DMS79 treated with DMSO at 0.1 percent for 48 hours (cell line): ENCODE data around the gene AARSD1.
"Not testable (repeated sequence)": the region's sequence is repeated elsewhere in the genome, so short reads cannot be mapped to it uniquely, and the experiment has no call there.

Source experiments
- DNase-seq: peaks from one replicate; lab custom pipeline; 2025; lab: John Stamatoyannopoulos, UW

Gene AARSD1

DNA sequence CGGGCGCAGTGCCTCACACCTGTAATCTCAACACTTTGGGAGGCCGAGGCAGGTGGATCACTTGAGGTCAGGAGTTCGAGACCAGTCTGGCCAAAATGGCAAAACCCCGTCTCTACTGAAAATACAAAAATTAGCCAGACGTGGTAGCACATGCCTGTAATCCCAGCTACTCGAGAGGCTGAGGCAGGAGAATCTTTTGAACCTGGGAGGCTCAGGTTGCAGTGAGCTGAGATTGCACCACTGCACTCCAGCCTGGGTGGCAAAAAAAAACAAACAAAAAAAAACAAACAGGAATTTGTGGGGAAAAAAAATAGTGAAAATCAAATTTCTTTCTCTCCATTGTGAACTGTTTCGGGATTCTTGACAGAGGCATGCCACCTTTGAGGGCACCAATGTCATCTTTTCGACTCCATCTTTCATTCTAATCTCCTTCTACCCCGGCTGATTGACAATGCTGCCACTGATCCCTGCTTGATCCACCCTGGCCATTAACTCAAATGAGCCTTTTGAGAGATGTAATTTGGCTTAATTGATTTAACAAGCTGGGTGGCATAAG lies 44.7 kb downstream of the AARSD1 start:
- DNase-seq = not testable (repeated sequence)

DNA sequence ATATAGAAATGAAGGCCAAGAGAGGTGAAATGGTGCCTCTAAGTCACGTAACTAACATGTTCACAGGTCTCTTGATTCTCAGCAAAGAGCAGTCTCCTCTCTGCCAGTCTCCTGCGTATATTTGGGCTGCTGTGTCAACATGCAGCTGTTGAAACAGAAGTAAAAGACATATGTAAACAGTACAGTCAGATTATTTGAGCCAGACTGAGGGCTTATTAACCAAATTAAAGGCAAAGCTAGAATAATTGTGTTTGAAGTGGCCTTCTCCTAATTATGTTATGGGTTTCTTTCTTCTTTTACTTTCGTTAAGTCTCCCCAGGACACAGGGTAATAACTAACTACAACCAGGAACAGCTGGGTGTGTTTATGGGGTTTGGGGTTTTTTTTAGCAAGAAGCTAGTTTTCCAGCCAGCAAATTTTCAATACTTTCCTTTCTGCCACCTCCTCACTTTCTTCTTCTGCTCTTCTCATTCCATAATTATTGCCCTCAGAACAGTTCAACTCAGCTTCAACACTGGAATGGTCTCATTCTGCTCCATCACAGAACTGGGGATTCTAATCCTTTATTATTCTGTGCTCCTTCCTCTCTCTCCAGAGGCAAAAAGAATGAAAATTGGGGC lies 45.2 kb downstream of the AARSD1 start:
- no peak for DNase-seq

DNA sequence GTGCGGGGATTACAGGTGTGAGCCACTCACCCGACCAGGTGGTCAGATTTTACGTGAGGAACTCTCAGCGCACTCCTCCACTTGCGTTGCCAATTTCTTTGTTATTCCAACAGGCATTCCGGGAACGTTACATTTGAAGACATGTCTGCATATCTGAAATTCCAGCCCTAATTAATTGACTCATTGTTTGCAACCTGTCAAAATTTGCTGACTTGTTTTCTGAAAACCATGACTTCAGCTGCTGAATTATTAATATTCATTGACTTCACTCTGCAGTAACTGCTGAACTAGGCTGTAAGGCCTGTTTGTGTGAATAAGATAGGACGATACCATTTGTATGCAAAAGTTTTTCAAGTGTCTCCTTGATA lies 47.0 kb downstream of the AARSD1 start:
- DNase-seq = no peak

DNA sequence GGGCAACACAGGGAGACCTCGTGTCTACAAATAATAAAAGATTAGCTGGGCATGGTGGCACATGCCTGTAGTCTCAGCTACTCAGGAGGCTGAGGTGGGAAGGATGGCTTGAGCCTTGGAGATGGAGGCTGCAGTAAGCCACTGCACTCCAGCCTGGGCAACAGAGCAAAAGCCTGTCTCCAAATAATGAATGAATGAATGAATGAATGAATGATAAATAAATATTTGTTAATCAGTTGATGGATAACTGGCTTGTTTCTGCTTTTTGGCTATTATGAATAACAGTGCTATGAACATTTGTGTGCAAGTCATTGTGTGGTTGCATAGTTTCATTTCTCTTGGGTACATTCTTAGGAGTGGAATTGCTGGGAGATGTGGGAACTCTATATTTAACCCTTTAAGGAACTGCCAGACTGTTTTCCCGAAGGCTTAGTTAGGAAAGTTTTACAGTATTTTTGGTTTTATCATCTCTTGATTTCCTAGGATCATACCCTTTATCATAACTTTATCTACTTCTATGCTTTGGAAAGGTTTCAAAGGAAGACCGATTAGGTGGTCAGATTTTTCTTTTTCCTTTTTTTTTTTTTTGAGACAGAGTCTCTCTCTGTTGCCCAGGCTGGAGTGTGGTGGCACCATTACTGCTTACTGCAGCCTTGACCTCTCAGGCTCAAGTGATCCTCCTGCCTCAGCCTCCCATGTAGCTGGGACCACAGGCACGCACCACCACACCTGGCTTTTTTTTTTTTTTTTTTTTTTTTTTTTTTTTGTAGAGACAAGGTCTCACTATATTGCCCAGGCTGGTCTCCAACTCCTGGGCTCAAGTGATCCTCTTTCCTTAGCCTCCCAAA lies 47.6 kb downstream of the AARSD1 start:
- not testable (repeated sequence) for DNase-seq

DNA sequence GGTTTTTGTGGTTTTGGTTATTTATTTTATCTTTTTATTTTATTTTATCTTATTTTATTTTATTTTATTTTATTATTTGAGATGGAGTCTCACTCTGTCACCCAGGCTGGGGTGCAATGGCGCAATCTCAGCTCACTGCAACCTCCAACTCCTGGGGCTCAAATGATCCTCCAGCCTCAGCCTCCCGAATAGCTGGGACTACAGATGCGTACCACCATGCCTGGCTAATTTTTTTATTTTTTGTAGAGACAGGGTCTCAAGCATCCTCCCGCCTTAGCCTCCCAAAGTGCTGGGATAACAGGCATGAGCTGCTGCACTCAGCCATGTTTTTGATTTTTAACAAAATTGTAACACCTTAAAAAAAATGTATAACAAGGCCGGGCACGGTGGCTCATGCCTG lies 49.0 kb downstream of the AARSD1 start:
- not testable (repeated sequence) for DNase-seq

DNA sequence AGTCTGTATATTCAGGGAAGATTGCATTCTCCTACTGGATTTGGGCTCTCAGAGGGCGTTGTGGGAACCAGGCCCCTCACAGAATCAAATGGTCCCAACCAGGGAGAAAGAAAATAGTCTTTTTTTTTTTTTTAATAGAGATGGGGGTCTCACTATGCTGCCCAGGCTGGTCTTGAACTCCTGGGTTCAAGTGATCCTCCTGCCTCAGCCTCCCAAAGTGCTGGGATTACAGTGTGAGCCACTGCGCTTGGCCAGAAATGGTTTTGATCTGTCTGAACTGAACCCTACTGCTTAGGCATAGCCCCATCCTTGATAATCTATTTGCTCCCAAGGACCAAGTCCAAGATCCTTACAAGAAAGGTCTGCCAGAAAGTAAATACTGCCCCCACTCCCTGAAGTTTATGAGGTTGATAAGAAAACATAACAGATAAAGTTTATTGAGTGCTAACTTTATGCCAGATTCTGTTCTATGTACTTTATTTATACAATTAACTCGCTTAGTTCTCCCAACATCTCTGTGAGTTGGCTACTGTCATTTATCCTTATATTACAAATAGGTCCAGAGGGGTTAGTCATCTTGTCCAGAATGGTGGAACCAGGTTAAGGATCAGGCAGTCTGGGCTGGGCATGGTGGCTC lies 50.2 kb downstream of the AARSD1 start:
- no peak for DNase-seq

DNA sequence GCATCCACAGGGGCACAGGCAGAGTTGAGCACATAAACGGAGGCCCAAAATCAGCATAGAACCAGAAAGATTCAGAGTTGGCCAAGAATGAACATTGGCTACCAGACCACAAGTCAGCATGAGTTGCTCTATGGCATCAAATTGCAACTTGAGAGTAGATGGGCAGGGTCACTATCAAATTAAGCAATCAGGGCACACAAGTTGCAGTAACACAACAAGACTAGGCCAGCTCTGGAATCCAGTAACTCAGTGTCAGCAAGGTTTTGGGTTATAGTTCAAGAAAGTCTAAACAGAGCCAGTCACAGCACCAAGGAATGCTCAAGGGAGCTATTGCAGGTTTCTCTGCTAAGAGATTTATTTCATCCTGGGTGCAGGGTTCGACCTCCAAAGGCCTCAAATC lies 50.7 kb downstream of the AARSD1 start:
- DNase-seq = no peak

DNA sequence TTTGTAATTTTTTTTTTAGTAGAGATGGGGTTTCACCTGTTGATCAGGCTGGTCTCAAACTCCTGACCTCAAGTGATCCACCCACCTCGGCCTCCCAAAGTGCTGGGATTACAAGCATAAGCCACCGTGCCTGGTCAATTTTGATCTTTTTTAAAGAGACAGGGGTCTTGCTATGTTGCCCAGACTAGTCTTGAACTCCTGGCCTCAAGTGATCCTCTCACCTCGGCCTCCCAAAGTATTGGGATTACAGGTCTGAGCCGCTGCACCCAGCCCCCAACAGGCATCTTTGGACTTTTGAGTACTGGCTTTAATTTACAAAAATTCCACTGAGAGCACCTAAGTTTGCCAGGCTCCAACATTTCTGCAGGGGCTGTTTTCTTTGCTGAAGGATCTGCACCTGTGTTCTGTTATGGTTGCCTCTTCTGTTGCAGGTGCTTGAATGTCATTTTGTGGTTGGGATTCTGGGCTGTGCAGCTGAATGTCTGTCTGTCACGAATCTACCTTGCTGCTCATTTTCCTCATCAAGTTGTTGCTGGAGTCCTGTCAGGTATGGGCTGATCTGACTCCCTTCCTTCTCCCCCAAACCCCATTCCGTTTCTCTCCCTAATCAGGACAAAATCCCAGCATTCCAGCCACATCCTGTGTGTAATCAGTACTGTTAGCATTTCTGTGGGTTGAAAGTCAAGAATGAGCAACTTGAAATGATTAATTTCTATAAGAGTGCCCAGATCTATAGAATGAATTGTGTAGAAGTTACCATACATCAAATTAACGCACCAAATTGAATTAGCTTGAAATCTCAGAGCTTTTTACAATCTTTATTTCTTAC lies 55.2 kb downstream of the AARSD1 start:
- no peak for DNase-seq

DNA sequence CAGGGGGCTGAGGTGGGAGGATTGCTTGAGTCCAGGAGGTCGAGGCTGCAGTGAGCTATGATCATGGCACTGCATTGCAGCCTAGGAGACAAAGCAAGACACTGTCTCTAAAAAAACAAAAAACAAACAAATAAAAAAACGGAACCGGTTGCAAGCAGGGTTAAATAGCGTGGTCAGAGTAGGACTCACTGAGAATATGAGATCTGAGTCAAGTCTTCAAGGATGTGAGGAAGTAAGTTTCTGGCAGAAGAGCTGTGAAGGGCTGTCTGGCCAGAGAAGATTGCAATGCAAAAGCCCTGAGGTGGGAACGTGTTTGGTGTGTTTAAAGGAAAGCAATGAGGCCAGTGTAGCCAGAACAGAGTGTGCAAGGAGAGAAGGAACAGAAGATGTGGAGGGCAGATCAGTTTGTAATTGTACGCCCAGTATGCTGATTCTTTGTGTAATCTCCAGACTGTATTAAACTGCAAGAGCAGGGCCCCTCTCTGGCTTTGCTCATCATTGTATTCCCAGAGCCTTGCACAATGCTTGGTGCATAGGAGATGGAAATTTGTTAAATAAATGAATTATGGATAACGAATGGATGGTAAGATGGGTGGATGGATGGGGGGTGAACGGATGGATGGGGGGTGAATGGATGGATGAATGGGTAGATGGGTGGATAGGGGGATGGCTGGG lies 57.3 kb downstream of the AARSD1 start:
- no peak for DNase-seq

DNA sequence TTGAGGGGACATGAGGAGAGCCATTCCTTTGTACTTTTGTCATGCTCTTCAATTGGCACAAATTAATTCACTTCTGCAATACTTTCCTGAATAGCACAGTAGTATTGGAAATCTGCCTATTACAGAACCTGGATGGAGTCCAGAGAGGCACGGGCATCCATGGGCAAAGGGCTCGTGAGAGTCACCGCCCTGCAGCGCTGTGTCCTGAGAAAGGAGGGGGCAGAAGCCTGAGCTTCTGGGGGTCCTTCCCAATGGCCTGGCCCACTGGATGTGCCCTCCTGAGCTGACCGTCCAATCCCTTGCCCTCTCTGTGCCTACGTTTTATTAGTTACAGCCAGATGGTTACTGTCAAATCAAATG lies 60.2 kb downstream of the AARSD1 start:
- no peak for DNase-seq

DNA sequence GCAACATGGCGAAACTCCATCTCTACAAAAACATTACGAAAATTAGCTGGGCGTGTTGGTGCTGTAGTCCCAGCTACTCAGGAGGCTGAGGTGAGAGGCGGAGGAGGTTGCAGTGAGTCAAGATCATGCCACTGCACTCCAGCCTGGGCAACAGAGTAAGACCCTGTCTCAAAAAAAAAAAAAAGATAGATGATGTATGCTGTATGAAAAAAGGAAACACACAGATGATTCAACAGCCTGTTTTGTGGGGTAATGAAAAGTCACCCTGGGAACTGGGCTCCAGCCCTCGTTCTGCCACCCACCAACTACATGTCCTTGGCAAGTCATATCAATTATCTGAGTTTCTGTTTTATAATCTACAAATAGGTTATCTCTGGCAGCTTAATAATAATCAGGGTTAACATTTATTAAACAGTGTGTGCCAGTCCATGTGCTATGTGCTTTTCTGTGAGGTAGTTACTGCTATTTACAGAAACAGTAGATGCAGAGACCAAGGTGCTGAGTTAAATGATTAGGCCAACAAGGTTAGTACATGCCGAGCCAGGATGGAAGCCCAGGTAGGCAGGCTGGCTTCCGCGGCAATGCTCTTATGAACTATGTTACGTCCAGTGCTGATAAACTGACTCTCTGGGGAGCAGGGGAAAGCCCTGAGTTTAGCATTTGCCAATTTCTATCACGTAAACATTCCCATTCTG lies 62.6 kb downstream of the AARSD1 start:
- DNase-seq = no peak
